ENCODE data around the gene SLCO2B1. TPM values are rescaled to one million over a fixed set of nuclear protein-coding genes. Genes with fewer than 3 reads are reported as not detected.

Gene SLCO2B1
- total RNA-seq, 1 experiment from 2014 or later: 277 TPM

- ChIA-PET CTCF (interaction anchor here (0.8 to 4.7 kb wide), 14 partner anchors 10 to 240 kb away, joined by 3 to 130 read pairs (median 8); partner anchors contain the start of gene TPBGL), POLR2A (interaction anchor here (0.7 to 4.4 kb wide), 8 partner anchors 10 to 62 kb away, joined by 3 to 106 read pairs (median 7); partner anchors contain the start of gene SLCO2B1)
- no peaks in the 10 kb centered on the region for H3K27me3 Mint-ChIP-seq (ENCODE audit: insufficient read depth, unreplicated experiment)
Observed at GRCh38 chr11:75169101-75169885, 18.4 kb downstream of the SLCO2B1 start.

GRCh38 chr11:75170516-75171201 is 19.8 kb downstream of the SLCO2B1 start:
- H3K36me3 ChIP-seq (ENCODE audit: control insufficient read depth, insufficient read depth, low read length): peaks cover 35% of the 10 kb centered on the region
- Mint-ChIP-seq H3K27ac (ENCODE audit: unreplicated experiment) (peak overlapping the region; percentile 94), H3K36me3 (ENCODE audit: insufficient read depth, unreplicated experiment) (peaks cover 87% of the 10 kb centered on the region), H3K27me3 (ENCODE audit: insufficient read depth, unreplicated experiment) (no peaks in the 10 kb centered on the region), H3K9me3 (ENCODE audit: unreplicated experiment) (no peaks in the 10 kb centered on the region), H3K4me3 (ENCODE audit: unreplicated experiment) (no peak overlapping the region), H3K4me1 (ENCODE audit: low read depth, unreplicated experiment) (peaks cover 61% of the 10 kb centered on the region)
- no TSS peak for BruUV-seq (replicated peaks)
- ChIA-PET CTCF (interaction anchor here (1.1 to 4.7 kb wide), 5 partner anchors 11 to 78 kb away, joined by 4 to 130 read pairs (median 66); no protein-coding TSS in a partner anchor), POLR2A (interaction anchor here (3.7 to 4.4 kb wide), 2 partner anchors 11 to 15 kb away, joined by 56 to 106 read pairs; no protein-coding TSS in a partner anchor)
- DNase-seq: peak in 1 of 2 experiments; percentile 50
- intact Hi-C loops (cut with micrococcal nuclease; ENCODE audit: unreplicated experiment): loop anchor here (2.0 kb wide), 1 partner anchor 14 kb away; no protein-coding TSS in a partner anchor
- no peaks in the 10 kb centered on the region for H3K9me3 ChIP-seq
- H3K4me1 ChIP-seq: peaks cover 60% of the 10 kb centered on the region
- TF ChIP-seq CTCF (IDR thresholded peaks at IDR 0.05; ENCODE audit: insufficient read depth in 1 of 2, low read depth in 1 of 2, low read length in 1 of 2, severe bottlenecking in 1 of 2, unreplicated experiment in 1 of 2): no peak
- H3K4me3 ChIP-seq (ENCODE audit: low read depth, low read length): no peak overlapping the region
- no peaks in the 10 kb centered on the region for H3K27me3 ChIP-seq (replicated peaks; ENCODE audit: control insufficient read depth, insufficient read depth, low read length)

More at GRCh38 chr11:75169101-75169885, 18.4 kb downstream of the SLCO2B1 start:
- peak overlapping the region; percentile 61 for H3K4me3 Mint-ChIP-seq (ENCODE audit: unreplicated experiment)
- peak overlapping the region; percentile 94 for H3K27ac Mint-ChIP-seq (ENCODE audit: unreplicated experiment)
- Histone ChIP-seq H3K27me3 (replicated peaks; ENCODE audit: control insufficient read depth, insufficient read depth, low read length) (no peaks in the 10 kb centered on the region), H3K4me1 (peaks cover 74% of the 10 kb centered on the region), H3K9me3 (no peaks in the 10 kb centered on the region), H3K4me3 (ENCODE audit: low read depth, low read length) (no peak overlapping the region), H3K36me3 (ENCODE audit: control insufficient read depth, insufficient read depth, low read length) (peaks cover 31% of the 10 kb centered on the region)
- BruUV-seq (replicated peaks): no TSS peak
- peaks cover 62% of the 10 kb centered on the region for H3K4me1 Mint-ChIP-seq (ENCODE audit: low read depth, unreplicated experiment)
- intact Hi-C loops (cut with micrococcal nuclease; ENCODE audit: unreplicated experiment): loop anchor here (2.0 kb wide), 1 partner anchor 14 kb away; no protein-coding TSS in a partner anchor
- DNase-seq: no peak
- no peaks in the 10 kb centered on the region for H3K9me3 Mint-ChIP-seq (ENCODE audit: unreplicated experiment)
- H3K36me3 Mint-ChIP-seq (ENCODE audit: insufficient read depth, unreplicated experiment): peaks cover 87% of the 10 kb centered on the region
- no peak for TF ChIP-seq CTCF (IDR thresholded peaks at IDR 0.05; ENCODE audit: insufficient read depth in 1 of 2, low read depth in 1 of 2, low read length in 1 of 2, severe bottlenecking in 1 of 2, unreplicated experiment in 1 of 2)

- Mint-ChIP-seq H3K4me3 (ENCODE audit: unreplicated experiment) (no peak overlapping the region), H3K9me3 (ENCODE audit: unreplicated experiment) (no peaks in the 10 kb centered on the region), H3K27me3 (ENCODE audit: insufficient read depth, unreplicated experiment) (no peaks in the 10 kb centered on the region), H3K4me1 (ENCODE audit: low read depth, unreplicated experiment) (peaks cover 39% of the 10 kb centered on the region), H3K36me3 (ENCODE audit: insufficient read depth, unreplicated experiment) (peaks cover 80% of the 10 kb centered on the region), H3K27ac (ENCODE audit: unreplicated experiment) (no peak overlapping the region)
- TF ChIP-seq CTCF (IDR thresholded peaks at IDR 0.05; ENCODE audit: insufficient read depth in 1 of 2, low read depth in 1 of 2, low read length in 1 of 2, severe bottlenecking in 1 of 2, unreplicated experiment in 1 of 2): no peak
- intact Hi-C loops (cut with micrococcal nuclease; ENCODE audit: unreplicated experiment): no loop called here
- Histone ChIP-seq H3K27me3 (replicated peaks; ENCODE audit: control insufficient read depth, insufficient read depth, low read length) (no peaks in the 10 kb centered on the region), H3K4me1 (peaks cover 36% of the 10 kb centered on the region), H3K36me3 (ENCODE audit: control insufficient read depth, insufficient read depth, low read length) (peaks cover 32% of the 10 kb centered on the region), H3K4me3 (ENCODE audit: low read depth, low read length) (no peak overlapping the region), H3K9me3 (no peaks in the 10 kb centered on the region; the same call in 1 of the 2 replicates)
- DNase-seq: no peak
- CTCF ChIA-PET: interaction anchor here (1.3 kb wide), 1 partner anchor 33 kb away, joined by 3 read pairs; no protein-coding TSS in a partner anchor
- POLR2A ChIA-PET: no interaction called here
- TSS peak; percentile 10 for BruUV-seq (replicated peaks)
Observed at GRCh38 chr11:75173336-75173735, 22.4 kb downstream of the SLCO2B1 start.

Data from Caco-2 (cell line).